KMS-11 (cell line): ENCODE measurements around the gene PPP1R8.
"Not testable (repeated sequence)": the region's sequence is repeated elsewhere in the genome, so short reads cannot be mapped to it uniquely, and the experiment has no call there.

Experiments
- H2AFZ ChIP-seq: fragments of 200-600 bp; sonication (generic); 2 replicates; pipeline ENCODE4 v1.6.1; 2016; ENCODE audit warnings: antibody characterized with exemption, mixed run types, low read depth
- H3K27ac ChIP-seq: fragments of 200-600 bp; sonication (generic); 2 replicates; pipeline ENCODE4 v1.6.1; 2016; ENCODE audit warnings: mild to moderate bottlenecking, mixed run types
- H3K27me3 ChIP-seq: fragments of 200-600 bp; sonication (generic); 2 replicates; pipeline ENCODE4 v1.6.1; 2017; ENCODE audit warnings: mild to moderate bottlenecking, low read depth, mixed run types, moderate library complexity; ENCODE audit not compliant: insufficient read depth
- H3K36me3 ChIP-seq: fragments of 200-600 bp; sonication (generic); 2 replicates; pipeline ENCODE4 v1.6.1; 2017; ENCODE audit warnings: mild to moderate bottlenecking, mixed run types; ENCODE audit not compliant: insufficient read depth
- H3K4me1 ChIP-seq: fragments of 200-600 bp; sonication (generic); 2 replicates; pipeline ENCODE4 v1.6.1; 2016; ENCODE audit warnings: mild to moderate bottlenecking, low read depth, mixed run types; ENCODE audit not compliant: poor library complexity, severe bottlenecking
- H3K4me2 ChIP-seq: fragments of 200-600 bp; sonication (generic); 2 replicates; pipeline ENCODE4 v1.7.0; 2016; ENCODE audit warnings: mild to moderate bottlenecking, mixed run types
- H3K4me3 ChIP-seq: fragments of 200-600 bp; sonication (generic); IDR thresholded peaks from 2 replicates; pipeline ENCODE4 v1.6.1; 2017; ENCODE audit warnings: low read depth, low read length, mixed read lengths; ENCODE audit not compliant: insufficient read depth
- H3K79me2 ChIP-seq: fragments of 200-600 bp; sonication (generic); 2 replicates; pipeline ENCODE4 v1.6.1; 2016; ENCODE audit warnings: low read depth, mixed run types; ENCODE audit not compliant: insufficient read depth
- H3K9ac ChIP-seq: fragments of 200-600 bp; sonication (generic); 2 replicates; pipeline ENCODE4 v1.6.1; 2016; ENCODE audit warnings: mild to moderate bottlenecking, mixed run types
- H4K20me1 ChIP-seq: fragments of 200-600 bp; sonication (generic); 2 replicates; pipeline ENCODE4 v1.6.1; 2016; ENCODE audit warnings: mild to moderate bottlenecking, mixed run types; ENCODE audit not compliant: insufficient read depth
- TF ChIP-seq, protein P1 (sequence below): fragments of 200-600 bp; sonication (generic); conservative IDR thresholded peaks from 2 replicates; pipeline ENCODE4 v1.6.1; 2017; ENCODE audit warnings: low read depth, mild to moderate bottlenecking, antibody characterized with exemption, low read length, moderate library complexity, mixed read lengths

The PPP1R8 gene

DNA sequence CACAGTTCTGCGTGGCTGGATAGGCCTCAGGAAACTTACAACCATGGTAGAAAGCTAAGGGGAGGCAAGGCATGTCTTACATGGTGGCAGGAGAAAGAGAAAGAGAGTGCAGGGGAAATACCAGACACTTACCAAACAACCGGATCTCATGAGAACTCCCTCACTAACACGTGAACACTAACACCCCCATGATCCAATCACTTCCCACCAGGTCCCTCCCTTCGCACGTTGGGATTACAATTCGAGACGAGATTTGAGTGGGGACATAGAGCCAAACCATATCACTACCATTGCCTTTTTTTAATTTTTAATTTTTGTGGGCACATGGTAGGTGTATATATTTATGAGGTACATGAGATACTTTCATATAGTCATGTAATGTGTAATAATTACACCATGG is 23.8 kb upstream of the PPP1R8 start:
- TF ChIP-seq, protein P1, sequence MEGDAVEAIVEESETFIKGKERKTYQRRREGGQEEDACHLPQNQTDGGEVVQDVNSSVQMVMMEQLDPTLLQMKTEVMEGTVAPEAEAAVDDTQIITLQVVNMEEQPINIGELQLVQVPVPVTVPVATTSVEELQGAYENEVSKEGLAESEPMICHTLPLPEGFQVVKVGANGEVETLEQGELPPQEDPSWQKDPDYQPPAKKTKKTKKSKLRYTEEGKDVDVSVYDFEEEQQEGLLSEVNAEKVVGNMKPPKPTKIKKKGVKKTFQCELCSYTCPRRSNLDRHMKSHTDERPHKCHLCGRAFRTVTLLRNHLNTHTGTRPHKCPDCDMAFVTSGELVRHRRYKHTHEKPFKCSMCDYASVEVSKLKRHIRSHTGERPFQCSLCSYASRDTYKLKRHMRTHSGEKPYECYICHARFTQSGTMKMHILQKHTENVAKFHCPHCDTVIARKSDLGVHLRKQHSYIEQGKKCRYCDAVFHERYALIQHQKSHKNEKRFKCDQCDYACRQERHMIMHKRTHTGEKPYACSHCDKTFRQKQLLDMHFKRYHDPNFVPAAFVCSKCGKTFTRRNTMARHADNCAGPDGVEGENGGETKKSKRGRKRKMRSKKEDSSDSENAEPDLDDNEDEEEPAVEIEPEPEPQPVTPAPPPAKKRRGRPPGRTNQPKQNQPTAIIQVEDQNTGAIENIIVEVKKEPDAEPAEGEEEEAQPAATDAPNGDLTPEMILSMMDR = no peak
- Histone ChIP-seq H3K4me2 (no peak overlapping the region), H3K4me1 (no peaks in the 10 kb centered on the region), H3K27ac (no peak overlapping the region), H2AFZ (no peak overlapping the region), H3K27me3 (no peaks in the 10 kb centered on the region), H3K9ac (no peak overlapping the region), H4K20me1 (no peaks in the 10 kb centered on the region), H3K36me3 (no peaks in the 10 kb centered on the region), H3K79me2 (no peaks in the 10 kb centered on the region), H3K4me3 (no peak overlapping the region)

DNA sequence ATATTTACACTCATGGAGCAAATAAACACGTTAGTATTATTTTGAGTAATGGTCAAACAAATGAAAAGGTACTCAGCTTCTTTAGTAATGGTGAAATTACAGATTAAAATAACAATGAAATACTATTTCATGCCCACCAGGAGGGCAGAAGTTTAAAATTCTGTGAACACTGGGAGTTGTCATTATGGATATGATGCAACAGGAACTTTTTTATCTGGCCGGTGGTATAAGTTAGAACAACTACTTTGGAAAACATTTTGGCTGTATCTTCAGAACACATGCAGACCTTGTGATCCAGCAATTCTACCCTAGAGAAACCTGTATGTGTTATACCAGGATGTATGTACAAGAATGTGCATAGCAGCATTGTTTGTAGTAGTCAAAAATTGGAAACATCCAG is 23.2 kb upstream of the PPP1R8 start:
- no peak overlapping the region for H3K4me2 ChIP-seq
- TF ChIP-seq, protein P1 = no peak
- no peaks in the 10 kb centered on the region for H3K36me3 ChIP-seq
- H3K4me3 ChIP-seq = no peak overlapping the region
- H3K9ac ChIP-seq = no peak overlapping the region
- H3K79me2 ChIP-seq = no peaks in the 10 kb centered on the region
- H4K20me1 ChIP-seq = no peaks in the 10 kb centered on the region
- no peak overlapping the region for H3K27ac ChIP-seq
- H3K27me3 ChIP-seq = no peaks in the 10 kb centered on the region
- no peaks in the 10 kb centered on the region for H3K4me1 ChIP-seq
- no peak overlapping the region for H2AFZ ChIP-seq

DNA sequence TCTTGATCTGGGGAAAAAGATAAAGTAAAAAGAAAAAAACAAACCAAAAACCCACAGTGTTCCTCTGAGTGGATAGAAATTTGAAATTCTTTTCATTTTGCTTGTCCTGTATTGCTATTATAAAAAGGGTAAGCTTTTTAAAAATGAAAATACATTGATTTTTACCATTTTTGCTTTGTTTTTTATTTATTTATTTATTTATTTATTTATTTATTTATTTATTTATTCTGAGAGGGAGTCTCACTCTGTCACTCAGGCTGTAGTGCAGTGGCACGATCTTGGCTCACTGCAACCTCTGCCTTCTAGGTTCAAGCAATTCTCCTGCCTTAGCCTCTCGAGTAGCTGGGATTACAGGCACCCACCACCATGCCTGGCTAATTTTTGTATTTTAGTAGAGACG is 22.5 kb upstream of the PPP1R8 start:
- H3K4me1 ChIP-seq = not testable (repeated sequence)

DNA sequence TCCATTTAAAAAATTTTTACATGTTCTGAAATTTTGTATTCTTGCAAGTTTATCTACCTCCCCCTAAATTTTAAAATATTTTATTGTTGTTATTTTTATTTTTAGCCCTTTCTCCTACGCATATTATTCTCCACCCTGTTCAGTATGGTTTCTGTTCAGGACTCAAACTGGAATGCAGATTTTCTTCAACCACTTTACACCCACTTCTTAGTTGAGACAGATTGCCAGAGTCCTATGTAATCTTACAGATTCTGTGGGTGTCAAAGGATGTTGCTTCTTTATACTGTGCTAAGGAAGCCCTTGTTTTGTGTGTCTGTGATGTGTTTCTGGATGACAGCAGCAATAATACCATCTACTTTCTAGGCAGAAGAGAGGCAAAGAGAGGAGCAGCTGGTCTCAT is 20.7 kb upstream of the PPP1R8 start:
- no peaks in the 10 kb centered on the region for H3K36me3 ChIP-seq
- H3K4me2 ChIP-seq = no peak overlapping the region
- no peak overlapping the region for H3K9ac ChIP-seq
- no peak overlapping the region for H3K4me3 ChIP-seq
- no peaks in the 10 kb centered on the region for H3K79me2 ChIP-seq
- no peaks in the 10 kb centered on the region for H3K4me1 ChIP-seq
- no peaks in the 10 kb centered on the region for H4K20me1 ChIP-seq
- H2AFZ ChIP-seq = no peak overlapping the region
- TF ChIP-seq, protein P1 = no peak
- H3K27ac ChIP-seq = no peak overlapping the region
- no peaks in the 10 kb centered on the region for H3K27me3 ChIP-seq

More for the DNA sequence above, 22.5 kb upstream of the PPP1R8 start:
- not testable (repeated sequence) for H3K36me3 ChIP-seq, H3K79me2 ChIP-seq, H3K27me3 ChIP-seq, H3K27ac ChIP-seq, H3K4me2 ChIP-seq, H3K4me3 ChIP-seq, H2AFZ ChIP-seq, H3K9ac ChIP-seq, H4K20me1 ChIP-seq

DNA sequence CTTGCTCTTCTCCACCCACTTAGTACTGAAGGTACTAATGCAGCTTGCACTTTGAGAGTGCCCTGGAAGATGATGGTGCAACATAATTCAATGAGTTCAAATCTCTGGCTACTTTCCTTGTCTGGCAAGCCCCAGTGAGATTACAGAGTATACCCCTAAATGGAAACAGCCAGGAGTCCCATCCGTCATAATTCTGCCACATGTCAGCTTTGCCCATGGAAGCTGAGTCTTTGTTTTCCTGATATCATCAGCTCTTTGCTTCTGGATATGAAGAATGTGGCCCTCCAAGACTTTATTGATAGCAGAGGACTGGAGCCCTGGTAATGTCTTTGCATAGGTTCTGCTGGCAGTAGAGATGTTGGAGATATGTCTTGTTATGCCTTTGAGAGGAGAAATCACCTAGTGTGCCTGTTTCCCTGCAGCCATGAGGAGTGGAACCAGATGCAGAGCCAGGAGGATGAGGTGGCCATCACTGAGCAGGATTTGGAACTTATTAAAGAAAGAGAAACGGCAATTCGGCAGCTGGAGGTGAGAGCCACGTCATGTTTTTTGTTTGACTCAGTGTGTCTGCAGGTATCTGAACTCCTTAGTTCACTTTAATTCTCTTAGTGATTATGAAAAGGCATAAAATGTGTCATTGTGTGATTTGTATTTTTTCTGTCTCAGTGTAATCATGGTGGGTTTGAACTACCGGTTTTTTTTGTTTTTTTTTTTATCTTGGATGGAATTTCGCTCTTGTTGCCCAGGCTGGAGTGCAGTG is 18.7 kb upstream of the PPP1R8 start:
- H3K9ac ChIP-seq = no peak overlapping the region
- H3K79me2 ChIP-seq = no peaks in the 10 kb centered on the region
- H3K27me3 ChIP-seq = no peaks in the 10 kb centered on the region
- H3K4me2 ChIP-seq = no peak overlapping the region
- no peak overlapping the region for H3K27ac ChIP-seq
- H3K36me3 ChIP-seq = no peaks in the 10 kb centered on the region
- H3K4me3 ChIP-seq = no peak overlapping the region
- H2AFZ ChIP-seq = no peak overlapping the region
- H4K20me1 ChIP-seq = no peaks in the 10 kb centered on the region
- TF ChIP-seq, protein P1 = no peak
- H3K4me1 ChIP-seq = no peaks in the 10 kb centered on the region
